Osteoblast (primary cell): ENCODE measurements around the gene RAB20. TPM values are rescaled to one million over a fixed set of nuclear protein-coding genes. Genes with fewer than 3 reads are reported as not detected.

Experiments
- DNase-seq: peaks from one replicate; pipeline ENCODE4 v3.0.0; 2011; ENCODE audit warnings: low spot score, mixed read lengths; ENCODE audit not compliant: insufficient read length; ENCODE audit errors: missing footprints
- H2AFZ ChIP-seq: 2 replicates; pipeline ENCODE4 v1.6.0; 2011; ENCODE audit warnings: mild to moderate bottlenecking, low read length
- H3K27ac ChIP-seq: 2 replicates; pipeline ENCODE4 v1.5.1; 2011; ENCODE audit warnings: mild to moderate bottlenecking, low read depth, low read length, moderate library complexity
- H3K27me3 ChIP-seq: 2 replicates; pipeline ENCODE4 v1.6.0; 2012; ENCODE audit warnings: mild to moderate bottlenecking, control low read depth, inconsistent platforms, low read length, moderate library complexity; ENCODE audit not compliant: insufficient read depth
- H3K36me3 ChIP-seq: 2 replicates; pipeline ENCODE4 v1.5.1; 2011; ENCODE audit warnings: mild to moderate bottlenecking, low read length, control low read depth, moderate library complexity; ENCODE audit not compliant: insufficient read depth
- H3K4me1 ChIP-seq: 2 replicates; pipeline ENCODE4 v1.5.1; 2011; ENCODE audit warnings: mild to moderate bottlenecking, low read length, control low read depth, moderate library complexity; ENCODE audit not compliant: insufficient read depth
- H3K4me2 ChIP-seq: 2 replicates; pipeline ENCODE4 v1.6.0; 2011; ENCODE audit warnings: mild to moderate bottlenecking, low read length; ENCODE audit not compliant: insufficient read depth
- H3K4me3 ChIP-seq: fragments of 200-600 bp; sonication (generic); 3 replicates; pipeline ENCODE4 v1.5.1; 2012; ENCODE audit warnings: mild to moderate bottlenecking, low read length, inconsistent platforms; ENCODE audit not compliant: insufficient read depth
- H3K79me2 ChIP-seq: 2 replicates; pipeline ENCODE4 v1.6.0; 2012; ENCODE audit warnings: mild to moderate bottlenecking, low read length, control low read depth, inconsistent platforms; ENCODE audit not compliant: insufficient read depth
- H3K9me3 ChIP-seq: 2 replicates; pipeline ENCODE4 v1.5.1; 2011; ENCODE audit warnings: low read depth, low read length, control low read depth
- H4K20me1 ChIP-seq: 2 replicates; pipeline ENCODE4 v1.6.0; 2012; ENCODE audit warnings: mild to moderate bottlenecking, low read length, control low read depth; ENCODE audit not compliant: insufficient read depth
- CTCF ChIP-seq: IDR thresholded peaks from 2 replicates; pipeline ENCODE4 v1.5.1; 2011; ENCODE audit warnings: mild to moderate bottlenecking, low read depth, low read length, moderate library complexity; ENCODE audit errors: extremely low read depth
- total RNA-seq: library from RNA; depleted of rRNA; stranded (reverse); fragments of >200 nt; gene quantifications from 2 replicates; pipeline ENCODE4 v1.2.3, GENCODE V29; 2012

The RAB20 gene
- total RNA-seq, 1 donor: 3.6 TPM

- Histone ChIP-seq H2AFZ (no peak overlapping the region), H3K36me3 (no peaks in the 10 kb centered on the region), H3K27ac (no peak overlapping the region), H3K79me2 (no peaks in the 10 kb centered on the region), H3K27me3 (no peaks in the 10 kb centered on the region), H3K9me3 (no peaks in the 10 kb centered on the region), H3K4me2 (no peak overlapping the region), H4K20me1 (no peaks in the 10 kb centered on the region), H3K4me1 (no peaks in the 10 kb centered on the region), H3K4me3 (no peak overlapping the region)
- TF ChIP-seq CTCF: no peak
- DNase-seq: no peak
These were observed 21.8 kb upstream of the RAB20 start for GRCh38 chr13:110583178-110583865.

DNA sequence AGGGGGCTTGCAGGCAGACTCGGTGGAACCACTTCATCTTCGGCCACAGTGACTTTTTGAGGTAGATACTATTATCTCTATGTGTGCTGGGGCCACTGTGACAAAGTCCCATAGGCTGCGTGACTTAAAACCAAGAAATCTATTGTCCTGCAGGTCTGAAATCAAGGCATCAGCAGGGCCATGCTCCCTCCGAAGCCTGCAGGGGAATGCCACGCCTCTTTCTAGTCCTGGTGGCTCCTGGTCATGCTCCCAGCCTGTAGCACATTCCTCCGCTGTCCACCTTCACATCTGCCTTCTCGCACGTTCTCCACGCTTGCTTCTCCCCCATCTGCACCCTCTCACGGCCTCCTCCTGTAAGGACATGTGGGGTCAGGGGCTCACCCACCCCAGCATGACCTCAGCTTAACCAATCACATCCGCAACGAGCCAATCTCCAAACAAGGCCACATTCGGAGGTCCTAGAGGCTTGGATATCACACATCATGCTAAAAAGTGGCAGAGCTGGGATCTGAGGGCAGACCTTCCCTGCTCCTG lies 21.0 kb upstream of the RAB20 start:
- H2AFZ ChIP-seq: no peak overlapping the region
- no peaks in the 10 kb centered on the region for H3K9me3 ChIP-seq
- H3K79me2 ChIP-seq: no peaks in the 10 kb centered on the region
- no peaks in the 10 kb centered on the region for H3K4me1 ChIP-seq
- no peaks in the 10 kb centered on the region for H3K36me3 ChIP-seq
- no peak overlapping the region for H3K4me3 ChIP-seq
- H3K27me3 ChIP-seq: no peaks in the 10 kb centered on the region
- H3K4me2 ChIP-seq: no peak overlapping the region
- no peaks in the 10 kb centered on the region for H4K20me1 ChIP-seq
- H3K27ac ChIP-seq: no peak overlapping the region
- no peak for DNase-seq
- no peak for TF ChIP-seq CTCF

DNA sequence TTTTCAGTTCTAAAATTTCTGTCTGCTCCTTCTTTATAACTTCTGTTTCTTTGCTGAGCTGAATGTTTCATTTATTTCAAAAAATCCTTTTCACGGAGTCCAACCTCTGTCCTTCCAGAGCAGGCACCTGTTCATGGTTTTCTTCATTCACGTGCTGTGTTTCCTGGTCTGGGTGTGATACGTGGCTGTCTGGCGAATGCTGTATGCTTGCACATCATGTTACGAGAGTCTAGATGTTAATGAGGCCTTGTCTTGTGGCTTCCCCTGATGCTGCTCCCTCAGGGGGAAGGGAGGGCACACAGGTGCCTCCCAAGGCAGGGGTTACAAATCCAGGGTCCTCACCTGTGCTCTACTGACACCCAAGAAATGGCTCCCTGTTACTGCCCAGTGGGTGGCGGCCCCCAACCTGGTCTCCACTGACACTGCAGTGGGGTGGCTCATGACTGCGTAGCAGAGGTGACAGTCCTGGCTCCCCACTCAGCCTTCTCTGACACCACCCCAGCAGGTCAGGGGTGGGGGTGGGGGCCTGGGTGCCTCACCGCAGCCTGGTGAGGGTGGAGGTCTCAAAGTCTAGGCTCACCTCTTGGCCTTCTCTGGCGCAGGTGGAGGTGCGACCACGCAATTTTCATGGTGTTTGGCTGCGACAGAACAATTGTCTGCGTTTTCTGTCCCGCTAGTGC lies 20.1 kb upstream of the RAB20 start:
- Histone ChIP-seq H3K9me3 (no peaks in the 10 kb centered on the region), H3K4me2 (no peak overlapping the region), H3K36me3 (no peaks in the 10 kb centered on the region), H3K27ac (no peak overlapping the region), H3K79me2 (no peaks in the 10 kb centered on the region), H3K4me3 (no peak overlapping the region), H2AFZ (no peak overlapping the region), H3K4me1 (no peaks in the 10 kb centered on the region), H4K20me1 (no peaks in the 10 kb centered on the region), H3K27me3 (no peaks in the 10 kb centered on the region)
- DNase-seq: no peak
- no peak for TF ChIP-seq CTCF

- H2AFZ ChIP-seq: peak overlapping the region; percentile 46
- H3K4me1 ChIP-seq: no peaks in the 10 kb centered on the region
- no peaks in the 10 kb centered on the region for H3K9me3 ChIP-seq
- no peak overlapping the region for H3K4me2 ChIP-seq
- no peak overlapping the region for H3K4me3 ChIP-seq
- no peaks in the 10 kb centered on the region for H4K20me1 ChIP-seq
- no peak for TF ChIP-seq CTCF
- no peaks in the 10 kb centered on the region for H3K79me2 ChIP-seq
- no peaks in the 10 kb centered on the region for H3K27me3 ChIP-seq
- no peaks in the 10 kb centered on the region for H3K36me3 ChIP-seq
- no peak for DNase-seq
- H3K27ac ChIP-seq: no peak overlapping the region
These were observed 19.3 kb upstream of the RAB20 start for GRCh38 chr13:110580800-110581199.
